K562 (cell line): ENCODE measurements around the gene TMIGD2. TPM values are rescaled to one million over a fixed set of nuclear protein-coding genes. Genes with fewer than 3 reads are reported as not detected.

ENCODE experiments used
- ATAC-seq: fragments of 200-7000 bp; cut with Tn5 transposase; 3 replicates; pipeline ENCODE4 v1.9.1; 2020; ENCODE audit warnings: moderate library complexity
- BruUV-seq: library from RNA; stranded (reverse); fragments of 400-500 nt; replicated peaks from 2 replicates; lab custom pipeline; 2021; lab: Mats Ljungman, UMichigan
- CTCF ChIA-PET: fragments of 300-600 bp; formaldehyde crosslinking; extraction: SDS; loops from one replicate; lab custom pipeline; 2021; ENCODE audit warnings: low intra/inter-chr PET ratio; lab: Yijun Ruan, JAX
- POLR2A ChIA-PET: fragments of 300-600, 350-650 bp; sonication (Branson Sonifier 250); formaldehyde crosslinking; extraction: SDS; loops from one replicate; lab custom pipeline; 2021; ENCODE audit warnings: antibody characterized with exemption, inconsistent platforms; lab: Yijun Ruan, JAX
- DNase-seq, 4 experiments: peaks; one replicate each; pipeline versions ENCODE4 v3.0.0 to v3.0.0-alpha.2; 2011 to 2018; ENCODE audit warnings: low spot score in 3 of 4, mixed read lengths in 3 of 4; ENCODE audit errors: extremely low read depth in 1 of 4
- FAIRE-seq: peaks from 2 replicates; lab custom pipeline; 2011; peaks lifted over from hg19 to GRCh38; lab: Jason Lieb, UNC
- H2AFZ ChIP-seq: 2 replicates; pipeline ENCODE4 v1.6.0; 2011; ENCODE audit warnings: low read depth, low read length, control low read depth, inconsistent platforms
- H3K27ac ChIP-seq: fragments of 200-600 bp; 3 replicates; pipeline ENCODE4 v1.8.0; 2011; ENCODE audit warnings: low read depth, mild to moderate bottlenecking, control low read depth, inconsistent platforms, low read length, moderate library complexity, mixed read lengths; ENCODE audit errors: extremely low read depth
- H3K27me3 ChIP-seq, 2 experiments: fragments of 300-600 bp in 1 of 2; 2 replicates in 1 of 2; 3 replicates in 1 of 2; pipeline versions ENCODE4 v1.6.0 to v1.8.0; 2011; ENCODE audit warnings: inconsistent platforms in 2 of 2, low read length in 2 of 2, mild to moderate bottlenecking in 1 of 2, mixed read lengths in 1 of 2, moderate library complexity in 1 of 2; ENCODE audit not compliant: control insufficient read depth in 2 of 2, insufficient read depth in 2 of 2
- H3K36me3 ChIP-seq: fragments of 300-600 bp; 3 replicates; pipeline ENCODE4 v1.8.0; 2011; ENCODE audit warnings: mild to moderate bottlenecking, low read length, inconsistent platforms; ENCODE audit not compliant: control insufficient read depth, insufficient read depth
- H3K4me1 ChIP-seq, 2 experiments: fragments of 200-600 bp in 1 of 2; replicated peaks in 1 of 2; 2 replicates in 1 of 2; 3 replicates in 1 of 2; pipeline versions ENCODE4 v1.5.1 to v1.8.0; 2011; ENCODE audit warnings: inconsistent platforms in 2 of 2, low read length in 2 of 2, mild to moderate bottlenecking in 1 of 2, mixed read lengths in 1 of 2, moderate library complexity in 1 of 2; ENCODE audit not compliant: control insufficient read depth in 2 of 2, insufficient read depth in 2 of 2
- H3K4me2 ChIP-seq: 2 replicates; pipeline ENCODE4 v1.6.1; 2011; ENCODE audit warnings: low read length, control low read depth, inconsistent platforms, mixed read lengths; ENCODE audit not compliant: insufficient read depth
- H3K4me3 ChIP-seq: fragments of 200-600 bp; sonication (generic), shearing (Covaris generic); 2 replicates; pipeline ENCODE4 v1.5.1; 2016; ENCODE audit warnings: control low read depth, inconsistent platforms
- H3K79me2 ChIP-seq: fragments of 200-600 bp; 3 replicates; pipeline ENCODE4 v1.8.0; 2011; ENCODE audit warnings: low read length, inconsistent platforms; ENCODE audit not compliant: control insufficient read depth, insufficient read depth
- H3K9ac ChIP-seq, 2 experiments: 2 replicates each; pipeline versions ENCODE4 v1.6.0 to v1.6.1; 2011; ENCODE audit warnings: low read depth in 2 of 2, low read length in 2 of 2, control low read depth in 1 of 2, inconsistent platforms in 1 of 2, mild to moderate bottlenecking in 1 of 2, mixed read lengths in 1 of 2; ENCODE audit not compliant: insufficient read depth in 1 of 2
- H3K9me1 ChIP-seq: one replicate; pipeline ENCODE4 v1.6.0; 2011; ENCODE audit warnings: inconsistent platforms, mild to moderate bottlenecking, low read length, moderate library complexity; ENCODE audit not compliant: control insufficient read depth, insufficient read depth
- H3K9me3 ChIP-seq: replicated peaks from 2 replicates; pipeline ENCODE4 v1.5.1; 2011; ENCODE audit warnings: low read depth, low read length, inconsistent platforms; ENCODE audit not compliant: control insufficient read depth, insufficient read depth
- H4K20me1 ChIP-seq: replicated peaks from 2 replicates; pipeline ENCODE4 v1.6.1; 2011; ENCODE audit warnings: low read length, inconsistent platforms, mixed read lengths; ENCODE audit not compliant: control insufficient read depth, insufficient read depth
- ARNT ChIP-seq, 2 experiments: fragments of 450-650 bp; IDR thresholded peaks; 2 replicates each; pipeline ENCODE4 v1.6.1; 2016; ENCODE audit warnings: mild to moderate bottlenecking in 1 of 2
- CBX8 ChIP-seq: fragments of 200-600 bp; sonication (generic); IDR thresholded peaks from 2 replicates; pipeline ENCODE4 v1.6.1; 2012; ENCODE audit warnings: borderline replicate concordance, mixed run types, low read depth, mild to moderate bottlenecking, moderate library complexity, mixed read lengths, low read length, control low read depth, inconsistent platforms; ENCODE audit not compliant: poor library complexity, severe bottlenecking; ENCODE audit errors: extremely low read depth
- CHD4 ChIP-seq: fragments of 200-600 bp; sonication (generic); IDR thresholded peaks from 3 replicates; pipeline ENCODE4 v1.6.1; 2012; ENCODE audit warnings: low read depth, mild to moderate bottlenecking, mixed read lengths, low read length, inconsistent platforms; ENCODE audit not compliant: insufficient read depth, insufficient replicate concordance, poor library complexity, severe bottlenecking
- CTCF ChIP-seq, 3 experiments: IDR thresholded peaks in 2 of 3; conservative IDR thresholded peaks in 1 of 3; 2 replicates each; pipeline ENCODE4 v1.5.1; 2011 to 2012; ENCODE audit warnings: low read length in 3 of 3, mild to moderate bottlenecking in 3 of 3, control low read depth in 2 of 3, improper control_type of control experiment in 1 of 3, inconsistent platforms in 1 of 3, low read depth in 1 of 3, mixed read lengths in 1 of 3, moderate library complexity in 1 of 3; ENCODE audit not compliant: insufficient read depth in 2 of 3
- CTCFL ChIP-seq: IDR thresholded peaks from 2 replicates; pipeline ENCODE4 v1.6.1; 2011; ENCODE audit warnings: borderline replicate concordance, low read depth, mild to moderate bottlenecking, moderate library complexity, low read length; ENCODE audit not compliant: insufficient read depth, poor library complexity, severe bottlenecking
- GTF2E2 ChIP-seq: fragments of 200-800 bp; sonication (Bioruptor generic); IDR thresholded peaks from 2 replicates; pipeline ENCODE4 v1.6.1; 2016; ENCODE audit warnings: missing genetic modification characterization, missing compliant biosample characterization
- HMGN3 ChIP-seq: IDR thresholded peaks from 2 replicates; pipeline ENCODE4 v1.6.1; 2011; ENCODE audit warnings: borderline replicate concordance, low read depth, mild to moderate bottlenecking, mixed read lengths, low read length; ENCODE audit not compliant: insufficient read length; ENCODE audit errors: extremely low read depth
- MAX ChIP-seq: sonication (generic); formaldehyde crosslinking; IDR thresholded peaks from 2 replicates; pipeline ENCODE4 v1.9.0; 2022; ENCODE audit warnings: mild to moderate bottlenecking, missing genetic modification reagents
- MTA1 ChIP-seq: fragments of 450-650 bp; IDR thresholded peaks from 2 replicates; pipeline ENCODE4 v1.6.1; 2017; ENCODE audit warnings: borderline replicate concordance
- SMAD3 ChIP-seq: fragments of 450-650 bp; formaldehyde crosslinking; conservative IDR thresholded peaks from 2 replicates; pipeline ENCODE4 v1.4.0; 2020; ENCODE audit warnings: mild to moderate bottlenecking
- SPI1 ChIP-seq: IDR thresholded peaks from 2 replicates; pipeline ENCODE4 v1.6.1; 2011; ENCODE audit warnings: low read depth, low read length, control low read depth, borderline replicate concordance
- TBP ChIP-seq: optimal IDR thresholded peaks from 2 replicates; pipeline ENCODE3; 2011; ENCODE audit warnings: low read depth, low read length, improper control_type of control experiment
- TRIM24 ChIP-seq, 2 experiments: fragments of 450-650 bp; IDR thresholded peaks; 2 replicates each; pipeline ENCODE4 v1.6.1; 2016
- XRCC5 ChIP-seq: fragments of 200-400 bp; formaldehyde crosslinking; IDR thresholded peaks from 2 replicates; pipeline ENCODE4 v1.6.1; 2017; ENCODE audit warnings: low read depth, mild to moderate bottlenecking, low read length
- ZNF217 ChIP-seq: sonication (generic); formaldehyde crosslinking; IDR thresholded peaks from 2 replicates; pipeline ENCODE4 v1.8.0; 2022; ENCODE audit warnings: mild to moderate bottlenecking, missing genetic modification reagents
- ZNF282 ChIP-seq: sonication (generic); formaldehyde crosslinking; IDR thresholded peaks from 2 replicates; pipeline ENCODE4 v1.8.1; 2023; ENCODE audit warnings: missing genetic modification reagents
- ZSCAN32 ChIP-seq: fragments of 450-650 bp; formaldehyde crosslinking; IDR thresholded peaks from 2 replicates; pipeline ENCODE4 v1.4.0; 2020; ENCODE audit warnings: mild to moderate bottlenecking, moderate library complexity
- WGBS: fragments of 100-300 bp; shearing (Covaris generic); methylation state at CpG from one replicate; pipeline ENCODE4 v1.1.6; 2016; ENCODE audit warnings: low coverage, mixed read lengths; ENCODE audit not compliant: insufficient coverage; ENCODE audit errors: missing lambda C conversion rate; 5-methylcytosine and 5-hydroxymethylcytosine counted together
- in situ Hi-C: fragments of 300-500 bp; cut with MboI; formaldehyde crosslinking; loops from 4 replicates; pipeline ENCODE4 v1.15.0; 2018; ENCODE audit warnings: inconsistent platforms, mixed read lengths
- intact Hi-C: fragments of 100-400 bp; cut with micrococcal nuclease; formaldehyde crosslinking; loops from 2 replicates; pipeline ENCODE4 v1.14.2; 2022
- polyA plus RNA-seq, 8 experiments: library from polyadenylated mRNA; depleted of rRNA in 4 of 8; stranded (reverse) in 5 of 8; unstranded in 3 of 8; fragments of >200 nt; fragmentation: Nextera tagmentation in 2 of 8; fragmentation: Illumina TruSeq in 1 of 8; extraction: Ambion mirVana in 2 of 8; extraction: Trizol in 1 of 8; gene quantifications; 2 replicates each; pipeline versions ENCODE4 v1.2.1 to v1.2.3, GENCODE V29; 2011 to 2014; ENCODE audit warnings: inconsistent platforms in 1 of 8, missing spikeins in 1 of 8
- total RNA-seq, 7 experiments: library from RNA; depleted of rRNA in 6 of 7; stranded (reverse); fragments of >200 nt in 6 of 7; fragmentation: Illumina TruSeq in 2 of 7; extraction: Trizol in 2 of 7; gene quantifications; 2 replicates each; pipeline versions ENCODE4 v1.2.1 to v1.2.3, GENCODE V29; 2011 to 2021; ENCODE audit warnings: low replicate concordance in 1 of 7

TMIGD2 gene
- total and polyA plus RNA-seq, 9 of the 15 experiments (the other 6 are each of a cell fraction or from before 2014, with no cell fraction given), result not detected

- H3K9me3 ChIP-seq, result peaks cover 4% of the 10 kb centered on the region; the same call in 1 of the 2 replicates
- no peak overlapping the region for H2AFZ ChIP-seq
- 65% methylated on average over 2 of the region's 2 CpGs for WGBS
- no peak for ATAC-seq
- POLR2A ChIA-PET, result interaction anchor here (0.8 kb wide), 1 partner anchor 31 kb away, joined by 3 read pairs; no protein-coding TSS in a partner anchor
- FAIRE-seq, result no peak
- intact Hi-C loops, result no loop called here
- no peak overlapping the region for H3K4me3 ChIP-seq
- peaks cover 0 to 22% of the 10 kb centered on the region in 2 experiments; a peak in 3 of 5 replicates for H3K4me1 ChIP-seq
- DNase-seq, result no peak
- CTCF ChIA-PET, result no interaction called here
- TF ChIP-seq GTF2E2 (tag), result no peak
- TF ChIP-seq CBX8, result no peak
- no peak for TF ChIP-seq CHD4
- TF ChIP-seq TRIM24 (IDR thresholded peaks at IDR 0.05), result peak; percentile 18 to 53; a peak in 2 of 4 replicates
- TF ChIP-seq CTCFL, result no peak
- no peak for TF ChIP-seq HMGN3
- no peak for TF ChIP-seq CTCF (IDR thresholded peaks at IDR 0.05 in 2 of 3, conservative IDR thresholded peaks at IDR 0.05 in 1 of 3; ENCODE audit: insufficient read depth in 2 of 3, low read depth in 1 of 3, low read length in 3 of 3)
- TF ChIP-seq TBP, result no peak
- TF ChIP-seq ZSCAN32 (CRISPR knock-in tag), result no peak
- no peak for TF ChIP-seq SMAD3
- TF ChIP-seq ARNT (IDR thresholded peaks at IDR 0.05), result no peak
- no peak for TF ChIP-seq XRCC5
- TF ChIP-seq ZNF217 (CRISPR knock-in tag), result no peak
- TF ChIP-seq SPI1, result no peak
- TF ChIP-seq MAX (CRISPR knock-in tag), result no peak
- TF ChIP-seq ZNF282 (CRISPR knock-in tag), result no peak
- 0 out of 2 replicates have a peak, but pooled peaks have one; percentile 63 for TF ChIP-seq MTA1
- in situ Hi-C loops, result no loop called here
- H3K79me2 ChIP-seq, result no peaks in the 10 kb centered on the region
- no peak overlapping the region for H3K4me2 ChIP-seq
- no peaks in the 10 kb centered on the region for H4K20me1 ChIP-seq
- no peaks in the 10 kb centered on the region for H3K36me3 ChIP-seq
- no peak overlapping the region for H3K27ac ChIP-seq
- H3K9ac ChIP-seq, result no peak overlapping the region
- BruUV-seq, result no TSS peak
- H3K9me1 ChIP-seq, result no peaks in the 10 kb centered on the region
- H3K27me3 ChIP-seq, result no peaks in the 10 kb centered on the region
Observed at GRCh38 chr19:4319067-4319718, 17.0 kb upstream of the TMIGD2 start.
